Ovary (tissue), 9 donors: Measurements from ENCODE around the gene SBNO1. TPM values are rescaled to one million over a fixed set of nuclear protein-coding genes. Genes with fewer than 3 reads are reported as not detected.
A peak's percentile ranks its signal among the peaks of the same experiment; 100 is the strongest.

Experiments used
- DNase-seq, 5 donors: peaks; one replicate each; pipeline ENCODE4 v3.0.0-alpha.2; 2019 to 2020
- H3K27ac ChIP-seq, 2 donors: fragments of 200-600 bp; one replicate each; pipeline versions ENCODE4 v1.5.1 to v1.8.0; 2019 to 2022
- H3K27me3 ChIP-seq: fragments of 200-600 bp; one replicate; pipeline ENCODE4 v1.8.0; 2022
- H3K36me3 ChIP-seq: fragments of 200-600 bp; sonication (generic); one replicate; pipeline ENCODE4 v1.5.1; 2019
- H3K4me1 ChIP-seq: one replicate; pipeline ENCODE4 v1.8.1; 2013; ENCODE audit warnings: mild to moderate bottlenecking, moderate library complexity; ENCODE audit not compliant: insufficient read depth
- H3K4me3 ChIP-seq: fragments of 200-600 bp; sonication (generic); one replicate; pipeline ENCODE4 v1.5.1; 2017
- H3K9me3 ChIP-seq, 2 donors: fragments of 200-600 bp in 1 of 2; sonication (generic) in 1 of 2; one replicate each; pipeline versions ENCODE4 v1.5.1 to v1.8.1; 2013 to 2019; ENCODE audit warnings: mild to moderate bottlenecking in 1 of 2, moderate library complexity in 1 of 2
- EP300 ChIP-seq: sonication (generic); formaldehyde crosslinking; IDR thresholded peaks from one replicate; pipeline ENCODE4 v1.6.1; 2017; ENCODE audit warnings: antibody characterized with exemption
- POLR2A ChIP-seq: fragments of 450-650 bp; IDR thresholded peaks from one replicate; pipeline ENCODE4 v1.6.1; 2017; ENCODE audit warnings: antibody characterized with exemption, mild to moderate bottlenecking, moderate library complexity
- WGBS, 3 donors: extraction: QIAGEN DNeasy Blood & Tissue Kit in 1 of 3; methylation state at CpG; one replicate each; pipeline versions ENCODE4 v1.1.5 to v1.1.7; 2013 to 2017; 5-methylcytosine and 5-hydroxymethylcytosine counted together
- intact Hi-C, 4 donors: fragments of 100-400 bp; cut with DNase I; formaldehyde crosslinking; loops; one replicate each; pipeline versions ENCODE4 v1.11.0 to v1.15.1; 2022 to 2023
- polyA plus RNA-seq, 2 donors: library from polyadenylated mRNA; stranded (reverse); fragments of 200-250 nt in 1 of 2; fragments of 350-450 nt in 1 of 2; fragmentation: Illumina TruSeq in 1 of 2; extraction: RNeasy Lipid Tissue Mini Kit (QIAGEN cat#74804) in 1 of 2; gene quantifications; one replicate each; pipeline ENCODE4 v1.2.3, GENCODE V29; 2013 to 2014
- total RNA-seq, 7 donors: library from RNA; depleted of rRNA in 2 of 7; stranded (reverse); fragments of >200 nt in 2 of 7; fragmentation: NEBNext Ultra II Directional in 3 of 7; extraction: Animal tissue kit (Norgen Biotek cat#: 25700) in 3 of 7; gene quantifications; one replicate each; pipeline versions ENCODE4 v1.1.0 to v1.2.4, GENCODE V29; 2016 to 2023
- TF ChIP-seq, protein P1 (sequence below), 3 donors: fragments of 450-650 bp in 2 of 3; fragments of 200-600 bp in 1 of 3; IDR thresholded peaks; one replicate each; pipeline versions ENCODE4 v1.5.1 to v1.8.0; 2016 to 2022; ENCODE audit warnings: antibody characterized with exemption in 3 of 3, mild to moderate bottlenecking in 1 of 3
- donor health status: DM: no; HTN: no; CAD: no; lungs with moderate emphysema.
- donor health status: DM: no; HTN: no; CAD: no.
- donor health status: Bipolar disorder and iron deficiency.
- donor health status: DM: yes; HTN: yes; CAD: no.
- donor health status: DM: no; HTN: no; CAD: no.
- donor health status: DM: yes; HTN: yes; CAD: no.

Gene SBNO1
- total and polyA plus RNA-seq, 9 donors, result 5.7 to 34.0 (median 26.9) TPM

DNA sequence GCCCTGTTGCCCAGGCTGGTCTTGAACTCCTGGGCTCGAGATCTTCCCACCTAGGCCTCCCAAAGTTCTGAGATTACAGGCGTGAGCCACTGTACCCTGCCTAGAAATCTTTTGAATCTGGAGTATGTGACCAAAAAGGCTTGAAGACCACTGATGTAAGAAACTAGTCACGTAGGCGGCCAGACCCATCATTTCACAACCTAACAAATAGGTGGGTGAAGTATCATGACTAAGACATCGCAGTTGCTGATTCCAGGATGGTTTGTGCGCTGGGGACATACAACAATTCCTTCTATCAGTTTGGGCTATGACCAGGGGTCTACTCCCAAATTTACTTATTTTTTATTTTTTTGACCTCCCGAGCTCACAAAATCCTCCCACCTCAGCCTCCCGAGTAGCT lies 81.2 kb downstream of the SBNO1 start:
- Histone ChIP-seq H3K36me3 (no peaks in the 10 kb centered on the region), H3K27me3 (no peaks in the 10 kb centered on the region), H3K4me3 (no peak overlapping the region), H3K27ac (no peak overlapping the region), H3K4me1 (no peaks in the 10 kb centered on the region), H3K9me3 (no peaks in the 10 kb centered on the region)
- 88 to 95% (median 91%) methylated on average over 8 of the region's 8 CpGs for WGBS, 3 donors
- TF ChIP-seq, protein P1, sequence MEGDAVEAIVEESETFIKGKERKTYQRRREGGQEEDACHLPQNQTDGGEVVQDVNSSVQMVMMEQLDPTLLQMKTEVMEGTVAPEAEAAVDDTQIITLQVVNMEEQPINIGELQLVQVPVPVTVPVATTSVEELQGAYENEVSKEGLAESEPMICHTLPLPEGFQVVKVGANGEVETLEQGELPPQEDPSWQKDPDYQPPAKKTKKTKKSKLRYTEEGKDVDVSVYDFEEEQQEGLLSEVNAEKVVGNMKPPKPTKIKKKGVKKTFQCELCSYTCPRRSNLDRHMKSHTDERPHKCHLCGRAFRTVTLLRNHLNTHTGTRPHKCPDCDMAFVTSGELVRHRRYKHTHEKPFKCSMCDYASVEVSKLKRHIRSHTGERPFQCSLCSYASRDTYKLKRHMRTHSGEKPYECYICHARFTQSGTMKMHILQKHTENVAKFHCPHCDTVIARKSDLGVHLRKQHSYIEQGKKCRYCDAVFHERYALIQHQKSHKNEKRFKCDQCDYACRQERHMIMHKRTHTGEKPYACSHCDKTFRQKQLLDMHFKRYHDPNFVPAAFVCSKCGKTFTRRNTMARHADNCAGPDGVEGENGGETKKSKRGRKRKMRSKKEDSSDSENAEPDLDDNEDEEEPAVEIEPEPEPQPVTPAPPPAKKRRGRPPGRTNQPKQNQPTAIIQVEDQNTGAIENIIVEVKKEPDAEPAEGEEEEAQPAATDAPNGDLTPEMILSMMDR (IDR thresholded peaks at IDR 0.05), result no peak
- no peak for TF ChIP-seq POLR2A
- no peak for TF ChIP-seq EP300
- intact Hi-C loops, result no loop called here
- no peak for DNase-seq

DNA sequence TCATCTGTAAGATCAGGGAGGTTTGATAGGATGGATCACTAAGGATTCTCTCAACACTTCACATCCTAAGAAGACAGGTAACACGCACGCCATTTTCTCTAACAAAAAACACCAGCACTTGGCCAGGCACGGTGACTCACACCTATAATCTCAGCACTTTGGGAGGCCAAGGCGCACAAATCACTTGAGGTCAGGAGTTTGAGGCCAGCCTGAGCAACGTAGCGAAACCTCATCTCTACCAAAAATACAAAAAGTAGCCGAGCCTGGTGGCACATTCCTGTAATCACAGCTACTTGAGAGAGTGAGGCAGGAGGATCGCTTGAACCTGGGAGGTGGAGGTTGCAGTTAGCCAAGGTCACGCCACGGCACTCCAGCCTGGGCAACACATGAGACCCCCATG lies 82.5 kb downstream of the SBNO1 start:
- H3K9me3 ChIP-seq, result no peaks in the 10 kb centered on the region
- H3K4me1 ChIP-seq, result no peaks in the 10 kb centered on the region
- no peak overlapping the region for H3K4me3 ChIP-seq
- no peaks in the 10 kb centered on the region for H3K36me3 ChIP-seq
- DNase-seq, result peak in 1 of 5 donors; percentile 1
- TF ChIP-seq EP300 (no peak), POLR2A (no peak)
- TF ChIP-seq, protein P1 (IDR thresholded peaks at IDR 0.05), result no peak
- H3K27me3 ChIP-seq, result no peaks in the 10 kb centered on the region
- 87 to 88% (median 87%) methylated on average over 10 of the region's 10 CpGs for WGBS, 3 donors
- intact Hi-C loops, result no loop called here
- no peak overlapping the region for H3K27ac ChIP-seq

DNA sequence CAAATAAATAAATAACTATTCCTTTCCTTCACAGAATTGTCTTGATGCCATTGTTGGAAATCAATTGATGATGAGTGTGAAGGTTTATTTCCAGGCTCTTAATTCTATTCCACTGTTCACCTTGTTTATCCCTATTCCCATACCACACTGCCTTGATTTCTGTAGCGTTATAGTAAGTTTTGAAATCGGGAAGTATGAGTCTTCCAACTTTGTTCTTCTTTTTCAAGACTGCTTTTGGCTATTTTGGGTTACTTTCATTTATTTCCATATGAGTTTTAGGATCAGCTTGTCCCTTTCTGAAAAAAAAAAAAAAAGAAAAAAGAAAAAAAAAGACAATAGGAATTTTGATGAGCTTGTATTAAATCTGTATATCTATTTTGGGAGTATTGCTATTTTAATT lies 83.7 kb downstream of the SBNO1 start:
- no peak for DNase-seq
- Histone ChIP-seq H3K4me1 (no peaks in the 10 kb centered on the region), H3K9me3 (no peaks in the 10 kb centered on the region), H3K4me3 (no peak overlapping the region), H3K36me3 (no peaks in the 10 kb centered on the region), H3K27ac (no peak overlapping the region), H3K27me3 (no peaks in the 10 kb centered on the region)
- WGBS, 3 donors, result 84 to 91% (median 85%) methylated on average over 2 of the region's 2 CpGs
- intact Hi-C loops, result no loop called here
- TF ChIP-seq, protein P1 (IDR thresholded peaks at IDR 0.05), result no peak
- no peak for TF ChIP-seq EP300
- TF ChIP-seq POLR2A, result no peak

DNA sequence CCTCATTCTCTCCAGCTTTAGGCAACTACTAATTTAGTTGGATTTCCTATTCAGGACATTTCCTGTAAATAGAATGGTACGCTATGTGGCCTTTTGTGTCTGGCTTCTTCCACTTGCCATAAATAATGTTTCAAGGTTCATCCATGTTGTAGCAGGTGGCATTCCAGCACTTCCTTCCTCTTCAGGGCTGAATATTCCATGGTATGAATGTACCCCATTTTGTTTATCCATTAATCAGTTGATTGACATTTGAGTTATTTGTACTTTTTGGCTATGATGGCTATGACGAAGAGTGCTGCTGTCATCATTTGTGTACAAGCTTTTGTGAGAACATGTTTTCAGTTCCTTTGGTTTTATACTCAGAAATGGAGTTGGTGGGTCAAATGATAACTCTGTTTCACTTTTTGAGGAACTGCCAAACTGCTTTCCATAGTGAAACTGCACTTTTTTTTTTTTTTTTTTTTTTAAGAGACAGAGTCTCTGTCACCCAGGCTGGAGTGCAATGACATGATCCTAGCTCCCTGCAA lies 86.5 kb downstream of the SBNO1 start:
- Histone ChIP-seq H3K36me3 (no peaks in the 10 kb centered on the region), H3K4me1 (no peaks in the 10 kb centered on the region), H3K4me3 (no peak overlapping the region), H3K27me3 (no peaks in the 10 kb centered on the region), H3K27ac (no peak overlapping the region), H3K9me3 (no peaks in the 10 kb centered on the region)
- WGBS, 3 donors, result 72 to 87% (median 77%) methylated on average over 2 of the region's 2 CpGs
- TF ChIP-seq, protein P1 (IDR thresholded peaks at IDR 0.05), result no peak
- TF ChIP-seq EP300, result no peak
- no peak for TF ChIP-seq POLR2A
- DNase-seq, result peak in 1 of 5 donors; percentile 1
- intact Hi-C loops, result no loop called here
